GM21367 (cell line): Measurements from ENCODE around the gene ZNF586.
"Not testable (repeated sequence)": the region's sequence is repeated elsewhere in the genome, so short reads cannot be mapped to it uniquely, and the experiment has no call there.

Experiments used
- ATAC-seq: cut with Tn5 transposase; IDR thresholded peaks from one replicate; pipeline ENCODE4 v1.9.1; 2021; ENCODE audit not compliant: unreplicated experiment

The ZNF586 gene

DNA sequence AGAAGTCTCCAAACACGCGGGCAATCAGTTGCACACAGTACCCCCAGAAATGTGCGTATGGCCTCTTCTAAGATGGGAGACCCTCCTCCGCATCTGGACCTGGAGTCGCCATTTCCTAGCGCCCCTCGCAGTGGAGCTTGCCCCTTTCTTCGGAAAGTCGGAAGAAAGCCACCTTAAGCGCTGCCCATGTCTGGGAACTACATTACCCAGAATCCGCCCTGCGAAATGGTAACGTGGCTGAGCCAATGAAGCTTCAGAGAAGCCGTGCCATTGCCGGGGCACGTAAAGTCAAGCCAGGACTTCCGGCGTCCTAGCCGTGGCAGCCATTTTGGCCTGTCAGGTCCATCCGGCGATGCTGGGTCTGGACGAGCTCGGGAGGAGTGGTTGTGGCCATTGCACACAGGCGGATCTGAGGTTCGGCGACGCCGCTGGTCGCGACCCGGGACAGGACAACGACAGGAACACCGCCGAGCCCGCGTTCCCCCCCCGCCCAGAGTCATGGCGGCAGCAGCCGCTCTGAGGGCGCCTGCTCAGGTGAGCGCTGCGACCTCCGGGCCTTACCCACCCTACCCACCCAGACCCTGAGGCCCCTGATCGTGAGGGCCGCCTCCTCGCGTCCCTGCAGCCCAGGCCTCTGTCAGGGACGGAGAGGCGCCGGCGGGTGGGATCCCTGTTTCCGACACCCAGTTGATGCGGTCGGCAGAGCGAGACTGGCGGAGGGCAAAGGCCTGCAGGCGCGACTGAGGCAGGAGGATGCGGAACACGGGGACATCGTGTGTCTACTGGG is at the start of gene ZNF586:
TSS of gene ZNF586 (plus strand) at position 332 of the 787 bp plus-strand sequence. CDS start at position 499, 167 bp downstream.
- peak; percentile 84 for ATAC-seq

DNA sequence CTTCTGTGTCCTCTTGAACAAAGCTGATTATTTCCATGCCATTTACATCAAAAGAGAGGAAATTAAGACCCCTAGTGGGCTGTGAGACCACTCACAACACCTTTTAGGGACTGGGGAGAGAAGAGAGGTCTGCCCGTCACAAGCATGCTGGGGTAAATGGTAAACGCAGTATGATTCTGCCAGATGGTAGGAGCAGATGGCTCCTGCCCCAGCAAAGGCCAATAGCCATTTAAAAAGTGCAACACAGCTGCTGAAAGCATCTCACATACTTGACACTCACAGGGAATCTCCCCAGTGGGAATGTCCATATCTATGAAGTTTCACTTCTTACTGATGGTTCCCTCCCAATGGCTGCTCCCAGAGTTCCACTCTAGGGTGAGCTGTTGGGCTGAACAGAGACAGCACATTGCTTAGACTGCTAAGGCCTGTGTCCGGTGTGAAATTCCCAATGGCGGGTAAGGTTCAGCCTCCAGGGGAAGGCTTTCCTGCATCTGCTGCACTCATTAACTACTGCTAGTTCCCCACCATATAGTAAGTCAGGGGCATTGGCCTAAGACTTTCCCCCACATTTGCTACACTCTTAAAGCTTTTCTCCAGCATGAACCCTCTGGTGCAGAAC is 49.5 kb upstream of the ZNF586 start:
- no peak for ATAC-seq

DNA sequence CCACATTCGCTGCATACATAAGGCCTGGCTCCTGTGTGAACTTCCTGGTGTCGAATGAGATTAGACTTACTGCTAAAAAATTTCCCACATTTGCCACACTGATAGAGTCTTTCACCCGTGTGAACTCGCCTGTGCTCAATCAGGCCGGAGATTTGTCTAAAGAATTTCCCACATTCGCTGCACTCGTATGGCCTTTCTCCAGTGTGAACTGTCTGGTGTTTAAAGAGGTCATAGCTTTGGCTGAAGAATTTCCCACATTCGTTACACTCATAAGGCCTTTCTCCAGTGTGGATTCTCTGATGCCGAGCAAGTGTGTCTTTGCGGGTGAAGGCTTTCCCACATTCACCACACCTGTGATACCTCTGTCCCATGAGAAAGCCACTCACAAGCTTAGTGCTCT is 48.6 kb upstream of the ZNF586 start:
- no peak for ATAC-seq

DNA sequence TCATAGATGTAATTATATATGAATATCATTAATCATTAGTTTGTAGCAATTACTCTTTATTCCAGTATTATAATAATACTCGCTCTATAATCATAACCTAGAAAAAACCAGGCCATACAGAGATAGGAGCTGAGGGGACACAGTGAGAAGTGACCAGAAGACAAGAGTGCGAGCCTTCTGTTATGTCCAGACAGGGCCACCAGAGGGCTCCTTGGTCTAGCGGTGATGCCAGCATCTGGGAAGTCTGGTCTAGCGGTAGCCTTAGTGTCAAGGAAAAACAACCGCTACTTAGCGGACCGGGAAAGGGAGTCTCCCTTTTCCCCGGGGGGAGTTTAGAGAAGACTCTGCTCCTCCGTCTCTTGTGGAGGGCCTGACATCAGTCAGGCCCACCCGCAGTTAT is 31.2 kb upstream of the ZNF586 start:
- not testable (repeated sequence) for ATAC-seq

DNA sequence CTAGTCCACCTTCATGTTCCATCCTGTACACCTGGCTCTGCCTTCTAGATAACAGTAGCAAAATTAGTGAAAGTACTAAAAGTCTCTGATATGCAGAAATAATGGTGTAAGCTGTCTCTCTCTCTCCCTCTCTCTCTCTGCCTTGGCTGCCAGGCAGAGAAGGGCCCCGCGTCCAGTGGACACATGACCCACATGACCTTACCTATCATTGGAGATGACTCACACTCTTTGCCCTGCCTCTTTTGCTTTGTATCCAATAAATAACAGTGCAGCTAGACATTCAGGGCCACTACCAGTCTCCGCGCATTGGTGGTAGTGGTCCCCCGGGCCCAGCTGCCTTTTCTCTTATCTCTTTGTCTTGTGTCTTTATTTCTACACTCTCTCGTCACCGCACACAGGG is 30.7 kb upstream of the ZNF586 start:
- not testable (repeated sequence) for ATAC-seq

DNA sequence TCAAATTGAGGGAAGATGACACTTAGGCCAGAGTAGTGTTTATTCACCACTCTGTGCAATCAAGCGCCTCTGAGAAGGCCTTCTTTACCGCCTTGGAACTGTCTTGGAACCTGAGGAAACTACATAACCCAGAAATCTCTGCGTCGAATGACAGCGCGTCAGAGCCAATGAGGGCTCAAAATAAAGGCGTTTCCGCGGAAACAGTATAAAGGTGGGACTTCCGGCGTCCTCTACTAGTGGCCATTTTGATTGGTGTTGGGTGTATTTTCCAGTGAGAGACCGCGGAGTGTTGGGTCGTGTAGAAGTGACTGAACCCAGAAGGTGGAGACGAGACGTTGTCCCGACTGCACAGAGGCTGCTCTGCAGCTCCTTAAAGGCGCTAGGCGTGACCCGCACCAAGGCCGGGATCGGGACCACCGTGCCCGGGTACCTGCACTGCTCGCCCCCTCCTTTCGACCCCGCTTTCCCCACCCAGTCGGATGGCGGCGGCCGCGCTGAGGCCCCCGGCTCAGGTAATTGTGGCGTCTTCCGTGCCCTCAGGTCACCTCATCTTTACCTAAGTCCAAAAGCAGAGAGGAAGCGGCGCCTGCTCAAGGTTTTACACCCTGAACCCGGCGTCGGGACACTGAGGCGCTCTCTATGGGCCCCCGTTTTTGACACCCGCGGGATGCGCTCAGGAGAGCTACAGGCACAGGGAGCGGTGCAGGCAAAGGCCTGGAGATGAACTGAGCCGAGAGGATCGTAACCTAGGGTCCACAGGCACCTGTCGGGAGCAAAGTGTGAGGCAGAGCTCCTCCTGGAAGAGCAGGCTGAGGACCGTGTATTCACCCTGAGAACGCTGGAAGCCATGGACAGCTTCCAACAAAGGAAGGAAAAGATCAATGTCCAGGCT is 22.6 kb upstream of the ZNF586 start, which contains the start of gene ZNF776:
TSS of gene ZNF776 (plus strand) at position 236 of the 892 bp plus-strand sequence. CDS start at position 480, 244 bp downstream.
- ATAC-seq: peak; percentile 92

DNA sequence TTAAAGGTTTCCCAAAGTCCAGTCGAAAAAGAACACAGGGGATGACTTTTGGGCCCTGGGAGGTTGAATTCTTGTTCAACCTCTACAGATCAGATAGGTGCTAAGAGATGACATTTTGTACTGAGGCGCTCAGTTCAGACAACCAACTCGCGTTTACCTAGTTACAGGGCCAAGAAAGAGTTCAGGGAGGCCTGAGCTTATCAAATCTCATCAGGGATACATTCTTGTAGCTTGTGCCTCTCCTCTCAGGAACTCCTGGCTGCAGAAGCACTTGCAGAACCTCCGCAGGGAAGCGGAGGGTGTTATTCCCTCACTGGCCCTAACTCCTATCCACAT is 22.0 kb upstream of the ZNF586 start:
- no peak for ATAC-seq

DNA sequence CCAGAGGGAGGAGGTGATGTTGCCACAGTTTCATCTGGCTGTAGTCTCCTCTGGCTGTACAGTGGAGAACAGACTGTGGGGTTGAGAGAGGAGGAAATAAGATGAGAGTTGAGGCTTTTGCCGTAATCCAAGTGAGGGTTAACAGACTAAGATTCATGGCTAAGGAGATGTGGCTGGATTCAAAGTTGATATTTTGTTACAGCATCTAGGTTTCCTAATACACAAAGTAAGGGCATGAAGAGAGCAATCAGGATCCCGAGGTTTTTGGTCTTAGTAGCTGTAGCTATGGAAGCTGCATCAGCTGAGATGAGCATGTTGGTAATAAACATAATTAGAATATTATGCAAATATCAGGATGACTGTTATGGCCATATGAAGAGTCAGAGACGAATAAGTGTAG is 21.4 kb upstream of the ZNF586 start:
- no peak for ATAC-seq

DNA sequence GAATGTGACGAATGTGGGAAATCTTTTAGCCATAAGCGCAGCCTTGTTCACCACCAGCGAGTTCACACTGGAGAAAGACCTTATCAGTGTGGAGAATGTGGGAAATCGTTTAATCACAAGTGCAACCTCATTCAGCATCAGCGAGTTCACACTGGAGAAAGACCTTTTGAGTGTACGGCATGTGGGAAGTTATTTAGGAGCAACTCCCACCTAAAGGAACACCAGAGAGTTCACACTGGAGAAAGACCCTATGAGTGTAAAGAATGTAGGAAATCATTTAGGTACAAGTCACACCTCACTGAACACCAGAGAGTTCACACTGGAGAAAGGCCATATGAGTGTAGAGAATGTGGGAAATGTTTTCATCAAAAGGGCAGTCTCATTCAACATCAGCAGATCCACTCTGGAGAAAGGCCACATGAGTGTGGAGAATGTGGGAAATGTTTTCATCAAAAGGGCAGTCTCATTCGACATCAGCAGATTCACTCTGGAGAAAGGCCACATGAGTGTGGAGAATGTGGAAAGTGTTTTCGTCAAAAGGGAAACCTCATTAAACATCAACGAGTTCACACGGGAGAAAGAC is 15.3 kb upstream of the ZNF586 start:
- ATAC-seq: no peak

DNA sequence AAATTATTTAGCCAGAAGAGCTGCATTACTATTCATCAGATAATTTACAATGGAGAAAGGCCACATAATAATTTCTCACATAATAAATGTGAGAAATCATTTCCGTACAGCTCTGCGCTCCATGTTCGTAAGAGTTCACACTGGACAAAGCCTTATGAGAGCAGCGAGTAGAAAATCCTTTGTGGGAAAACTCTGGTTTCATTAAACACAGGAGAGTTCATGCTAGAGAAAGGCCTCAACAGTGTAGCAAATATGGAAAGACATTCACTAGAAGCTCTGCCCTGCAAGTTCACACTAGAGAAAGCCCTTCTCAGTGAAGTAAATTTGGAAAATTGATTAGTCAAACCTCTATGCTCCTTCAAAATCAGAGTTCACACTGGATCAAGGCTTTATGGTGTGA is 14.4 kb upstream of the ZNF586 start:
- no peak for ATAC-seq

DNA sequence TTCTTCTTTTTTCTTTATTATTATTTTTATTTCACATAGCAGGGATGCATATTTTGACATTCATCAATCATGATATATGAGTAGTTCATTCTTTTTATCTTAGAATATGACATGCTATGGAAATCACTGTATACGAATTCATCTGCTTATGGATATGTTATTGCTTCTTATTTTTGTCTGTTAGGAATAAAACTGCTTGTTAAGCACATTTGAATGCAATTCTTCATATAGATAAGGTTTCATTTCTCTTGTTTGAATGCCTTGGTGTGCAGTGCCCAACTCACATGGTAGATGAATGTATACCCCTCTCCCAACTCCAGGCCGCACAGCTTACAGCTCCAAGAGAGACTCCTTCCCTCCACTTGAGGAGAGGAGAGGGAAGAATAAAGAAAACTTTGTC is 11.5 kb upstream of the ZNF586 start:
- no peak for ATAC-seq

DNA sequence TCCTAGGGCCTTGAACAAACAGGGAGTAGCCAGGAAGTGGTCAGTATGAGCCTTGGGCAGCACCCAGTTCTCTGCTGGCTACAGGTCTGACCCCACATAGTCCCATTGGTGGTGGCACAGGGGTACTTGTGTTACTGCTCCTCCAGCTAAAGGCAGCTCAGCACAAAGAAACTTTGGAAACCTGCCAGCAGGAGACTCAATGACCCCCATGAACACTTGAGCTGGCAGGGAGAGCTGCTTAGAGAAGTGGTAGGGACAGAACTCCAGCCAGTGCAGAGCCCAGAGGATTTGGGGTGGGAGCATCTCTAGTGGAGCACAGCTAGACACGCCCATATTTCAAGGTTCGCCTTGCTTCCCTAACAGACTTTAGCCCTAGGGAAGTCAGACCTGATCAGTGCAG is 10.4 kb upstream of the ZNF586 start:
- ATAC-seq: no peak

DNA sequence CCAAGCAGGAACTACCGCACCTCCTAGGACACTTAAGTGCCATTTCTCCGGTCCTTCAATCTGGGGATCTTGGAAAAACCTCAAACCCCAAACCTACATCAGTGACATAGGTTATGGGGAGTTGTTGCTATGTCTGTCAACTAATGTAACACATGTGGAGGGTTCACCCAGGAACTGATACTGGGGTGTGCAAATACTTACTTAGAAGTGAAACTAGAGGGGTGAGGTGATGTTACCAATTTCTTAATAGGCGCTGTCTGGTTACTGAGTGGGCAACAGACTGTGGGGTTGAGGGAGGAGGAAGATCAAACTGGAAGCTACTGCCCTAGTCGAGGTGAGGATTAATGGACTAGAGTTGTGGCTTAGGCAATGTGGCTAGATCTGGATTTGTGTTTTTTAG is 1.9 kb downstream of the ZNF586 start:
- ATAC-seq: no peak

DNA sequence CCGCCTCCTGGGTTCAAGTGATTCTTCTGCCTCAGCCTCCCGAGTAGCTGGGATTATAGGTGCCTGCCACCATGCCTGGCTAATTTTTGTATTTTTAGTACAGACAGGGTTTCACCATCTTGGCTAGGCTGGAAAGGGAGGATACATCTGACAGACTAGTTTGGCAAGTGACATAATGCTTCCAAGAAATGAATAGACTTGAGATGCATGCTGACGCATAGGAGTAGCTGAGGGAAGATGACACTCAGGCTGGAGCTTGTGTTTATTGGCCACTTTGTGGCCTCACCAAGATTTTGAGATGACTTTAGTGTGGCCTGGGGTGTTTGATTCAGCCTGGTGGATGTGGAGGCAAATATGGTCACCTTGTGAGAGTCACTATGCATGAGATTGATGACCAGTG is 4.0 kb downstream of the ZNF586 start:
- ATAC-seq: no peak

DNA sequence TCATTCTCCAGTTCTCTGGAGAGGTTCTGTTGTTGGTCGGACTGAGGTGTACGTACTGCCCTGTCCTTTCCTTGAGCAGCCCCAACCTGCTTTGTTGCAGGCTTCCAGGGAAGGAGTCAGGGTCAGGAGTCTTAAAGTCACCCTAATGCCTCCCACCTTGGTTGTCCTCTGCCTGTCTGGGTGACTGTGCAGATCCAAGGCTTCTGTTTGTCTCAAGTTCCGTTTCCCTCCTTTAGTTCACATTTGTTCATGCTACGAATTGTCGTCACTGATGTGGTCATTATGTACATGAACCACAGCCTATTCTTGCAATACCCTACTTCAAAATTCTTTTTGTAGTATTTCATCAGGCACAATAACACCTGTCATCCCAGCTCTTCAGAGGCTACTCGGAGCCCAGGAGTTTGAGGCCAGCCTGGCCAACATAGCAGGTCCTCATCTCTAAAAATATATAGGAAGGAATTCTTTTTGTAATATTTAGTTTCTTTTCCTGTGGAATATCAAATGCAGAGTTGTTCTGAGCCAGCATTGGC is 7.4 kb downstream of the ZNF586 start:
- ATAC-seq: no peak

DNA sequence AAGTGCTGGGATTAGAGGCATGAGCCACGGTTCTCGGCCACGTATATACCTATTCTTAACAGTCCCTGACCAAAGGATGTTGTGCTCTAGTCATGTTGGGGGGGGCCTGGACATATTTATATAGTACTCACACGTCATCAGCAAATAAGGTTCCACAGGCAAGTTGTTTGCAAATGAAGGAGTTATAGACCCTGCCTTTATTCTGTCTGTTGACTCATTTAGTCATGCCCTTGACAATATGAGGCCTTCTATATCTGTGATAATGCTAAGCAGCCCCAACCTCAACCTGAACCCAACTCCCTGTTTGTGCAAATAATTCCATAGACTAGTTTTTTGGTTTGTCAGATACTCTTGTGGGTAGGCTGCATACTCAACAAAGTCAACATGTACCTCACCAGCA is 8.9 kb downstream of the ZNF586 start:
- ATAC-seq: no peak

DNA sequence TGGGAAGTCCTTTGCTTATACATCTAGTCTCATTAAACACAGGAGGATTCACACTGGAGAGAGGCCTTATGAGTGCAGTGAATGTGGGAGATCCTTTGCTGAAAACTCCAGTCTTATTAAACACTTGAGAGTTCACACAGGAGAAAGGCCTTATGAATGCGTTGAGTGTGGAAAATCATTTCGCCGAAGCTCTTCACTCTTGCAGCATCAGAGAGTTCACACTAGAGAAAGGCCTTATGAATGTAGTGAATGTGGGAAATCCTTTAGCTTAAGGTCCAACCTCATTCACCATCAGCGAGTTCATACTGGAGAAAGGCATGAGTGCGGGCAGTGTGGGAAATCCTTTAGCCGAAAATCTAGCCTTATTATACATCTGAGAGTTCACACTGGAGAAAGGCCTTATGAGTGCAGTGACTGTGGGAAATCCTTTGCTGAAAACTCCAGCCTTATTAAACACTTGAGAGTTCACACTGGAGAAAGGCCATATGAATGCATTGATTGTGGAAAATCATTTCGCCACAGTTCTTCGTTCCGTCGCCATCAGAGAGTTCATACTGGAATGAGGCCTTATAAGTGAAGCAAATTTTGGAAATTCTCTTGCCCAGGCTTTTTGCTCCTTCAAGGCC is 9.9 kb downstream of the ZNF586 start:
- ATAC-seq: no peak

DNA sequence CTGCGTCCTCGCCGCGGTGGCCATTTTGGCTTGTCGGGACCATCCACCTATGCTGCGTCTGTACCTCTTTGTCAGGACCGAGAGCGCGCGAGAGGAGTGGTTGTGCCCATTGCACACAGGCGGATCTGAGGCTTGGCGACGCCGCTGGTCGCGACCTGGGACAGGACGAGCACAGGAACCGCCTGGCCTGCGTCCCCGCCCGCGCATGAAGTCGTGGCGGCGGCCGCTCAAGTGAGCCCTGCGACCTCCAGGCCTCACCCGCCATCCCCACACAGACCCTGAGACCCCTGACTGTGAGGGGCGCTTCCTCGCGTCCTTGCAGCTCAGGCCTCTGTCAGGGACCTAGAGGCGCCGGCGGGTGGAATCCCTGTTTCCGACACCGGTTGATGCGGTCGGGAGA is 16.8 kb downstream of the ZNF586 start:
- no peak for ATAC-seq

DNA sequence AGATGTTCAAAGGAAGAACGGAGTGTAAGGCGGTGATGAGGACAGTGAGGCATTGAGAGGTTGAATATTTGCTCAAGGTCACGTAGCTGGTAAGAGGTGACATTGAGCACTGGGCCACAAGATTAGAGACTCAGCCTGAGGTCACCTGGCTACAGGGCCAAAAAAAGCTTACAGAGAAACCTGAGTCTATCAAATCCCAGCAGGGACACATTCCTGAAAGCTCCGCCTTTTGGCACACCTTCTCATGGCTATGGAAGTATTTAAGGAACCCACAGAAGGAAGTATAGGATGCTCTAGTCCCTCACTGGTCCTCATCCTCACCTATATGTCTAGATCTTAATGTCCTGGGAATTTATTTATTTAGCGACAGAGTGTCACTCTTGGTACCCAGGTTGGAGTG is 17.4 kb downstream of the ZNF586 start:
- ATAC-seq: no peak

DNA sequence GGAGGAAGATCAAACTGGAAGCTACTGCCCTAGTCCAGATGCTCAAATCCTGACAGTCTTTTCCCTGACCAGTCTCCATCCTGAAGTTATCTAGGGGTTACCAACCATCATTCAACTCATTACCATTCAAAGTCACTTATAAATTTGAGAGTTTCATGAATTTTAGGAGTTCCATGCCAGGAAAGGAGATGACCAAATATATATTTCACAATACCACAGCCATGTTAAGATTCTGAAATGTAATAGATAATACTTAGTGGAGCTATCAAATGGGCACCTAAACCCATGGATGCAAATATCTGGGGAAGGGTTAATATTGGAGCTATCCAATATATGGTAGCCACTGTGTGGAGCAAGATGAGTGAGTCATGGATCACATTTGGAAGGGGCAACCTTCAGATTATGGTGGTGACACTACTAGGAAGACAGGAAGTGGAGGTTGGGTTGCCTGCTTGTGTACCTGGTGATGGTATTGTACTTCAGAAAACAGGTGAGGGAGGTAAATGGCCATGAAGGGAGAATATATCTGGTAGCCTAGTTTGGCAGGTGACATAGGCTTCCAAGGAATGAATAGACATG is 18.7 kb downstream of the ZNF586 start:
- ATAC-seq: no peak
